ENCODE data around the gene IL22RA1.

- TF ChIP-seq RBBP5 (conservative IDR thresholded peaks at IDR 0.05): no peak
- TF ChIP-seq SMC3 (IDR thresholded peaks at IDR 0.05; ENCODE audit: borderline replicate concordance, low read length): no peak
- no peak for TF ChIP-seq RFX5 (IDR thresholded peaks at IDR 0.05; ENCODE audit: low read depth, low read length)
- TF ChIP-seq SP1 (IDR thresholded peaks at IDR 0.05; ENCODE audit: low read depth, low read length): no peak
- TF ChIP-seq, protein P1, sequence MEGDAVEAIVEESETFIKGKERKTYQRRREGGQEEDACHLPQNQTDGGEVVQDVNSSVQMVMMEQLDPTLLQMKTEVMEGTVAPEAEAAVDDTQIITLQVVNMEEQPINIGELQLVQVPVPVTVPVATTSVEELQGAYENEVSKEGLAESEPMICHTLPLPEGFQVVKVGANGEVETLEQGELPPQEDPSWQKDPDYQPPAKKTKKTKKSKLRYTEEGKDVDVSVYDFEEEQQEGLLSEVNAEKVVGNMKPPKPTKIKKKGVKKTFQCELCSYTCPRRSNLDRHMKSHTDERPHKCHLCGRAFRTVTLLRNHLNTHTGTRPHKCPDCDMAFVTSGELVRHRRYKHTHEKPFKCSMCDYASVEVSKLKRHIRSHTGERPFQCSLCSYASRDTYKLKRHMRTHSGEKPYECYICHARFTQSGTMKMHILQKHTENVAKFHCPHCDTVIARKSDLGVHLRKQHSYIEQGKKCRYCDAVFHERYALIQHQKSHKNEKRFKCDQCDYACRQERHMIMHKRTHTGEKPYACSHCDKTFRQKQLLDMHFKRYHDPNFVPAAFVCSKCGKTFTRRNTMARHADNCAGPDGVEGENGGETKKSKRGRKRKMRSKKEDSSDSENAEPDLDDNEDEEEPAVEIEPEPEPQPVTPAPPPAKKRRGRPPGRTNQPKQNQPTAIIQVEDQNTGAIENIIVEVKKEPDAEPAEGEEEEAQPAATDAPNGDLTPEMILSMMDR (IDR thresholded peaks at IDR 0.05 in 2 of 3, conservative IDR thresholded peaks at IDR 0.05 in 1 of 3; ENCODE audit: control insufficient read depth in 2 of 3, extremely low read depth in 1 of 3, insufficient read depth in 1 of 3, low read depth in 3 of 3, low read length in 3 of 3): no peak
- TF ChIP-seq ATF2 (IDR thresholded peaks at IDR 0.05; ENCODE audit: low read length): no peak
- no peak for TF ChIP-seq PAX8 (IDR thresholded peaks at IDR 0.05)
- TF ChIP-seq POLR2A (IDR thresholded peaks at IDR 0.05; ENCODE audit: low read depth, low read length): no peak
- no peak for TF ChIP-seq EED (IDR thresholded peaks at IDR 0.05; ENCODE audit: low read depth)
- TF ChIP-seq MXI1 (IDR thresholded peaks at IDR 0.05; ENCODE audit: low read depth, low read length): no peak
- TF ChIP-seq YY1 (IDR thresholded peaks at IDR 0.05; ENCODE audit: low read depth, low read length): no peak
- no peak for TF ChIP-seq ZZZ3 (IDR thresholded peaks at IDR 0.05; ENCODE audit: control insufficient read depth, insufficient read length, low read depth)
- TF ChIP-seq, protein P2, sequence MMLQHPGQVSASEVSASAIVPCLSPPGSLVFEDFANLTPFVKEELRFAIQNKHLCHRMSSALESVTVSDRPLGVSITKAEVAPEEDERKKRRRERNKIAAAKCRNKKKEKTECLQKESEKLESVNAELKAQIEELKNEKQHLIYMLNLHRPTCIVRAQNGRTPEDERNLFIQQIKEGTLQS (IDR thresholded peaks at IDR 0.05; ENCODE audit: borderline replicate concordance, extremely low read depth, low read depth, low read length): no peak
- no peak for TF ChIP-seq ATF7 (IDR thresholded peaks at IDR 0.05; ENCODE audit: low read depth)
Observed at GRCh38 chr1:24139222-24139489, 3.8 kb downstream of the IL22RA1 start.
